ENCODE data around the gene LRRFIP2. TPM values are rescaled to one million over a fixed set of nuclear protein-coding genes. Genes with fewer than 3 reads are reported as not detected.

Gene LRRFIP2
- total RNA-seq, 1 donor from 2014 or later, result 62.4 TPM

GRCh38 chr3:37099469-37099868 lies 74.9 kb downstream of the LRRFIP2 start:
- H3K79me2 ChIP-seq (ENCODE audit: insufficient read depth, low read length), result peaks cover 3% of the 10 kb centered on the region
- TF ChIP-seq CTCF (IDR thresholded peaks at IDR 0.05; ENCODE audit: insufficient read depth, low read depth, low read length), result no peak
- no peak for TF ChIP-seq EZH2 (IDR thresholded peaks at IDR 0.05; ENCODE audit: insufficient read depth, low read length)
- no peak overlapping the region for H3K27ac ChIP-seq (ENCODE audit: low read depth, low read length)

GRCh38 chr3:37098884-37099283 lies 75.5 kb downstream of the LRRFIP2 start:
- H3K4me1 ChIP-seq (ENCODE audit: insufficient read depth, low read length), result peaks cover 9% of the 10 kb centered on the region
- no peaks in the 10 kb centered on the region for H3K9me3 Mint-ChIP-seq (ENCODE audit: unreplicated experiment)
- no peaks in the 10 kb centered on the region for H4K20me1 ChIP-seq (ENCODE audit: insufficient read depth, low read length)
- peaks cover 3% of the 10 kb centered on the region for H3K79me2 ChIP-seq (ENCODE audit: insufficient read depth, low read length)
- no peak overlapping the region for H3K27ac ChIP-seq (ENCODE audit: low read depth, low read length)
- TF ChIP-seq CTCF (IDR thresholded peaks at IDR 0.05; ENCODE audit: insufficient read depth, low read depth, low read length) (no peak), EZH2 (IDR thresholded peaks at IDR 0.05; ENCODE audit: insufficient read depth, low read length) (no peak)
- no peaks in the 10 kb centered on the region for H3K9me3 ChIP-seq (ENCODE audit: insufficient read depth, low read depth, low read length)
- H3K27me3 ChIP-seq (ENCODE audit: insufficient read depth, low read length), result no peaks in the 10 kb centered on the region
- no peak overlapping the region for H3K27ac Mint-ChIP-seq (ENCODE audit: unreplicated experiment)
- no peak overlapping the region for H3K9ac ChIP-seq (ENCODE audit: low read length)
- H2AFZ ChIP-seq (ENCODE audit: low read depth, low read length), result no peak overlapping the region
- no peak overlapping the region for H3K4me2 ChIP-seq (ENCODE audit: low read length)
- H3K36me3 ChIP-seq (ENCODE audit: insufficient read depth, low read length), result peaks cover 5% of the 10 kb centered on the region
- H3K36me3 Mint-ChIP-seq (ENCODE audit: low read depth, unreplicated experiment), result no peaks in the 10 kb centered on the region
- H3K27me3 Mint-ChIP-seq (ENCODE audit: low read depth, unreplicated experiment), result no peaks in the 10 kb centered on the region
- no peak overlapping the region for H3K4me3 ChIP-seq (ENCODE audit: insufficient read depth, low read depth, low read length)
- H3K4me1 Mint-ChIP-seq (ENCODE audit: low read depth, unreplicated experiment), result peaks cover 24% of the 10 kb centered on the region
- no peak for DNase-seq (ENCODE audit: low read depth)
- no peak overlapping the region for H3K4me3 Mint-ChIP-seq (ENCODE audit: unreplicated experiment)
- no peak for FAIRE-seq

More at GRCh38 chr3:37099469-37099868, 74.9 kb downstream of the LRRFIP2 start:
- Histone ChIP-seq H3K9ac (ENCODE audit: low read length) (no peak overlapping the region), H3K9me3 (ENCODE audit: insufficient read depth, low read depth, low read length) (no peaks in the 10 kb centered on the region), H3K27me3 (ENCODE audit: insufficient read depth, low read length) (no peaks in the 10 kb centered on the region), H2AFZ (ENCODE audit: low read depth, low read length) (no peak overlapping the region), H3K4me1 (ENCODE audit: insufficient read depth, low read length) (peaks cover 8% of the 10 kb centered on the region), H3K4me2 (ENCODE audit: low read length) (no peak overlapping the region), H3K4me3 (ENCODE audit: insufficient read depth, low read depth, low read length) (no peak overlapping the region), H4K20me1 (ENCODE audit: insufficient read depth, low read length) (no peaks in the 10 kb centered on the region), H3K36me3 (ENCODE audit: insufficient read depth, low read length) (peaks cover 5% of the 10 kb centered on the region)
- Mint-ChIP-seq H3K27me3 (ENCODE audit: low read depth, unreplicated experiment) (no peaks in the 10 kb centered on the region), H3K27ac (ENCODE audit: unreplicated experiment) (no peak overlapping the region), H3K4me3 (ENCODE audit: unreplicated experiment) (no peak overlapping the region), H3K9me3 (ENCODE audit: unreplicated experiment) (no peaks in the 10 kb centered on the region), H3K36me3 (ENCODE audit: low read depth, unreplicated experiment) (no peaks in the 10 kb centered on the region), H3K4me1 (ENCODE audit: low read depth, unreplicated experiment) (peaks cover 23% of the 10 kb centered on the region)
- DNase-seq (ENCODE audit: low read depth), result no peak
- FAIRE-seq, result no peak

DNA sequence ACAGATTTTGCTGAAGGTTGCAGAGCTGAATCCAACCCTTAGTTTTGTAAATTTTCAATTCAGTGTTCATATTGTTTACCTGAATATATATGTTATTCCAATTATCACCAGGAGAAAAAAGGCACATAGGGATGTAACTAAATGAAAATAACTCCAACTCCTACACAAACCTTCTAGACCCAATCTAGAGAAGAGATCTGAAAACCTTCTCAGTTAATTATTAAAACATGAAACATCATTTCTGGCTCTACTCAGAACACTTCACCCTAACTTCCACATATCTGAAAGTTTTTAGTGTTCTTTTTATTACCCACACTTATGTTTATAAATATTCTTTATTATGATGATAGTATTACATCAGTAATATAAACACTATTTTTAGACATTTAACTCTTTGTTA lies 76.6 kb downstream of the LRRFIP2 start:
- no peak overlapping the region for H3K4me2 ChIP-seq (ENCODE audit: low read length)
- no peaks in the 10 kb centered on the region for H3K27me3 ChIP-seq (ENCODE audit: insufficient read depth, low read length)
- H3K27ac ChIP-seq (ENCODE audit: low read depth, low read length), result no peak overlapping the region
- H3K9me3 ChIP-seq (ENCODE audit: insufficient read depth, low read depth, low read length), result no peaks in the 10 kb centered on the region
- H3K4me3 ChIP-seq (ENCODE audit: insufficient read depth, low read depth, low read length), result no peak overlapping the region
- H3K36me3 ChIP-seq (ENCODE audit: insufficient read depth, low read length), result peaks cover 5% of the 10 kb centered on the region
- no peaks in the 10 kb centered on the region for H3K9me3 Mint-ChIP-seq (ENCODE audit: unreplicated experiment)
- H3K79me2 ChIP-seq (ENCODE audit: insufficient read depth, low read length), result peaks cover 3% of the 10 kb centered on the region
- H3K4me1 ChIP-seq (ENCODE audit: insufficient read depth, low read length), result peaks cover 12% of the 10 kb centered on the region
- TF ChIP-seq EZH2 (IDR thresholded peaks at IDR 0.05; ENCODE audit: insufficient read depth, low read length), result no peak
- TF ChIP-seq CTCF (IDR thresholded peaks at IDR 0.05; ENCODE audit: insufficient read depth, low read depth, low read length), result no peak
- FAIRE-seq (no peak), DNase-seq (ENCODE audit: low read depth) (no peak)
- no peaks in the 10 kb centered on the region for H4K20me1 ChIP-seq (ENCODE audit: insufficient read depth, low read length)
- peaks cover 29% of the 10 kb centered on the region for H3K4me1 Mint-ChIP-seq (ENCODE audit: low read depth, unreplicated experiment)
- no peaks in the 10 kb centered on the region for H3K27me3 Mint-ChIP-seq (ENCODE audit: low read depth, unreplicated experiment)
- H2AFZ ChIP-seq (ENCODE audit: low read depth, low read length), result no peak overlapping the region
- H3K9ac ChIP-seq (ENCODE audit: low read length), result no peak overlapping the region
- H3K27ac Mint-ChIP-seq (ENCODE audit: unreplicated experiment), result peak overlapping the region; percentile 82
- H3K4me3 Mint-ChIP-seq (ENCODE audit: unreplicated experiment), result no peak overlapping the region
- peaks cover 4% of the 10 kb centered on the region for H3K36me3 Mint-ChIP-seq (ENCODE audit: low read depth, unreplicated experiment)
